Measurements from ENCODE around the gene ANKRD31. TPM values are rescaled to one million over a fixed set of nuclear protein-coding genes. Genes with fewer than 3 reads are reported as not detected.

Gene ANKRD31
- total RNA-seq, 1 experiment from 2014 or later = 0.11 TPM

- H4K20me1 ChIP-seq (ENCODE audit: control insufficient read depth, insufficient read depth, insufficient read length) = no peaks in the 10 kb centered on the region
- no peak overlapping the region for H3K56ac ChIP-seq (ENCODE audit: insufficient read length, low read depth, low read length)
- no peaks in the 10 kb centered on the region for H3K4me1 Mint-ChIP-seq
- H3K27me3 ChIP-seq (ENCODE audit: insufficient read depth, low read length) = no peaks in the 10 kb centered on the region
- H2BK12ac ChIP-seq (ENCODE audit: insufficient read length, low read depth, low read length) = no peak overlapping the region
- H3K79me1 ChIP-seq (ENCODE audit: insufficient read depth, low read depth, low read length, poor library complexity, severe bottlenecking) = no peaks in the 10 kb centered on the region
- H3K9me3 ChIP-seq (ENCODE audit: control insufficient read depth, low read depth, low read length) = no peaks in the 10 kb centered on the region
- H3K27ac ChIP-seq (ENCODE audit: insufficient read length, low read depth, low read length) = no peak overlapping the region
- H3K14ac ChIP-seq (ENCODE audit: insufficient read depth, low read length) = no peak overlapping the region
- no peak overlapping the region for H4K8ac ChIP-seq (replicated peaks; ENCODE audit: insufficient read length, low read depth, low read length)
- no peaks in the 10 kb centered on the region for H3K27me3 Mint-ChIP-seq (ENCODE audit: low read depth)
- H2BK5ac ChIP-seq (ENCODE audit: insufficient read length, low read length) = no peak overlapping the region
- no peak overlapping the region for H3K9ac ChIP-seq (ENCODE audit: extremely low read depth, insufficient read length, low read length)
- H3K4ac ChIP-seq (ENCODE audit: low read depth, low read length) = no peak overlapping the region
- no CpG with 5 or more reads among the region's 1 CpG for WGBS (ENCODE audit: extremely low coverage, insufficient read length, low lambda C conversion rate)
- no peaks in the 10 kb centered on the region for H3K79me2 ChIP-seq (ENCODE audit: insufficient read depth, low read length)
- H2AK5ac ChIP-seq (ENCODE audit: insufficient read length, low read length) = no peak overlapping the region
- no peak overlapping the region for H2BK15ac ChIP-seq (ENCODE audit: low read depth, low read length)
- no peak overlapping the region for H2BK120ac ChIP-seq (ENCODE audit: low read depth, low read length, poor library complexity, severe bottlenecking)
- H2BK20ac ChIP-seq (ENCODE audit: low read depth, low read length, poor library complexity, severe bottlenecking) = no peak overlapping the region
- peak; percentile 33; the same call in 1 of the 3 replicates for TF ChIP-seq CTCF (conservative IDR thresholded peaks at IDR 0.05)
- no peaks in the 10 kb centered on the region for H3K23me2 ChIP-seq (ENCODE audit: insufficient read length, low read depth, low read length, poor library complexity, severe bottlenecking)
- H3K23ac ChIP-seq (ENCODE audit: insufficient read length, low read depth, low read length) = no peak overlapping the region
- H2AFZ ChIP-seq (ENCODE audit: low read length) = no peak overlapping the region
- H3K4me2 ChIP-seq (ENCODE audit: insufficient read depth, insufficient read length, low read length) = no peak overlapping the region
- no peak overlapping the region for H3K18ac ChIP-seq (ENCODE audit: insufficient read length, low read depth, low read length)
- peak overlapping the region in 1 of 3 experiments; percentile 3; a peak in 1 of 7 replicates for H3K27ac Mint-ChIP-seq
- no peaks in the 10 kb centered on the region for H3K4me1 ChIP-seq (ENCODE audit: insufficient read depth, low read length)
- H4K5ac ChIP-seq (ENCODE audit: insufficient read length, low read depth, low read length) = no peak overlapping the region
- H3K4me3 Mint-ChIP-seq = no peak overlapping the region
- H3K36me3 Mint-ChIP-seq (ENCODE audit: insufficient read depth in 1 of 3, low read depth in 3 of 3) = no peaks in the 10 kb centered on the region
- H3K9me3 Mint-ChIP-seq = no peaks in the 10 kb centered on the region
- peak; percentile 29 for DNase-seq
- H4K91ac ChIP-seq (ENCODE audit: insufficient read length, low read depth, low read length) = no peak overlapping the region
- no peak overlapping the region for H3T11ph ChIP-seq (ENCODE audit: low read length)
Measured at GRCh38 chr5:75202935-75203334, 33.7 kb downstream of the ANKRD31 start.
